HepG2 (cell line): ENCODE data around the gene WDHD1. TPM values are rescaled to one million over a fixed set of nuclear protein-coding genes. Genes with fewer than 3 reads are reported as not detected.

Source experiments
- ATF2 ChIP-seq: sonication (generic); formaldehyde crosslinking; IDR thresholded peaks from 2 replicates; pipeline ENCODE4 v1.4.0; 2020; ENCODE audit warnings: missing genetic modification reagents
- ATF7-NPFF ChIP-seq: sonication (generic); formaldehyde crosslinking; IDR thresholded peaks from 2 replicates; pipeline ENCODE4 v1.8.1; 2023; ENCODE audit warnings: mild to moderate bottlenecking, low read depth, missing genetic modification reagents, moderate library complexity
- BCL3 ChIP-seq: sonication (generic); formaldehyde crosslinking; IDR thresholded peaks from 2 replicates; pipeline ENCODE4 v1.5.1; 2020; ENCODE audit warnings: mild to moderate bottlenecking, missing genetic modification reagents, moderate library complexity
- CREM ChIP-seq, 2 experiments: sonication (generic) in 1 of 2; formaldehyde crosslinking in 1 of 2; IDR thresholded peaks; 2 replicates each; pipeline versions ENCODE4 v1.4.0 to v1.6.1; 2016 to 2020; ENCODE audit warnings: antibody characterized with exemption in 1 of 2, mild to moderate bottlenecking in 1 of 2, missing genetic modification reagents in 1 of 2
- DNMT1 ChIP-seq: sonication (generic); formaldehyde crosslinking; IDR thresholded peaks from 2 replicates; pipeline ENCODE4 v1.5.1; 2020; ENCODE audit warnings: mild to moderate bottlenecking, missing genetic modification reagents
- EP300 ChIP-seq, 3 experiments: sonication (generic) in 1 of 3; formaldehyde crosslinking in 1 of 3; IDR thresholded peaks; 2 replicates each; pipeline versions ENCODE4 v1.5.1 to v1.6.1; 2011 to 2020; ENCODE audit warnings: low read depth in 2 of 3, low read length in 2 of 3, borderline replicate concordance in 1 of 3, improper control_type of control experiment in 1 of 3, mild to moderate bottlenecking in 1 of 3, missing genetic modification reagents in 1 of 3, moderate library complexity in 1 of 3
- FOXO4 ChIP-seq: sonication (generic); formaldehyde crosslinking; conservative IDR thresholded peaks from 2 replicates; pipeline ENCODE4 v1.8.1; 2023; ENCODE audit warnings: missing genetic modification reagents
- ISL2 ChIP-seq: sonication (generic); formaldehyde crosslinking; IDR thresholded peaks from 2 replicates; pipeline ENCODE4 v1.5.0; 2020; ENCODE audit warnings: missing genetic modification reagents
- MAFK ChIP-seq, 2 experiments: IDR thresholded peaks in 1 of 2; conservative IDR thresholded peaks in 1 of 2; 2 replicates each; pipeline ENCODE4 v1.6.1; 2011; ENCODE audit warnings: improper control_type of control experiment in 2 of 2, low read length in 2 of 2
- MTERF4 ChIP-seq: sonication (generic); formaldehyde crosslinking; IDR thresholded peaks from 2 replicates; pipeline ENCODE4 v1.8.0; 2023; ENCODE audit warnings: mild to moderate bottlenecking, missing genetic modification reagents
- PREB ChIP-seq: sonication (generic); formaldehyde crosslinking; IDR thresholded peaks from 2 replicates; pipeline ENCODE4 v1.4.0; 2020; ENCODE audit warnings: missing genetic modification reagents
- RFXANK ChIP-seq: IDR thresholded peaks from 2 replicates; pipeline ENCODE4 v1.6.1; 2016
- SALL2 ChIP-seq: sonication (generic); formaldehyde crosslinking; IDR thresholded peaks from 2 replicates; pipeline ENCODE4 v1.8.1; 2023; ENCODE audit warnings: mild to moderate bottlenecking, missing genetic modification reagents, inconsistent platforms
- ZFP36L1 ChIP-seq: sonication (generic); formaldehyde crosslinking; IDR thresholded peaks from 2 replicates; pipeline ENCODE4 v1.8.0; 2022; ENCODE audit warnings: mild to moderate bottlenecking, missing genetic modification reagents, moderate library complexity
- ZFP41 ChIP-seq: sonication (generic); formaldehyde crosslinking; IDR thresholded peaks from 2 replicates; pipeline ENCODE4 v1.4.0; 2020; ENCODE audit warnings: mild to moderate bottlenecking, missing genetic modification reagents, borderline replicate concordance
- ZNF207 ChIP-seq: fragments of 450-650 bp; IDR thresholded peaks from 2 replicates; pipeline ENCODE4 v1.6.1; 2016; ENCODE audit warnings: antibody characterized with exemption, borderline replicate concordance
- ZNF274 ChIP-seq: sonication (generic); formaldehyde crosslinking; IDR thresholded peaks from 2 replicates; pipeline ENCODE4 v1.5.1; 2020; ENCODE audit warnings: mild to moderate bottlenecking, missing genetic modification reagents
- ZNF3 ChIP-seq: IDR thresholded peaks from 2 replicates; pipeline ENCODE4 v1.7.0; 2017; ENCODE audit warnings: inconsistent platforms
- ZNF343 ChIP-seq: sonication (generic); formaldehyde crosslinking; IDR thresholded peaks from 2 replicates; pipeline ENCODE4 v1.4.0; 2020; ENCODE audit warnings: mild to moderate bottlenecking, missing genetic modification reagents
- ZNF354B ChIP-seq: sonication (generic); formaldehyde crosslinking; IDR thresholded peaks from 2 replicates; pipeline ENCODE4 v1.8.0; 2022; ENCODE audit warnings: mild to moderate bottlenecking, missing genetic modification reagents
- ZNF546 ChIP-seq: sonication (generic); formaldehyde crosslinking; conservative IDR thresholded peaks from 2 replicates; pipeline ENCODE4 v1.8.1; 2023; ENCODE audit warnings: mild to moderate bottlenecking, missing genetic modification reagents
- ZNF589 ChIP-seq: sonication (generic); formaldehyde crosslinking; conservative IDR thresholded peaks from 2 replicates; pipeline ENCODE4 v1.8.0; 2022; ENCODE audit warnings: mild to moderate bottlenecking, moderate library complexity, missing genetic modification reagents
- ZNF83 ChIP-seq: sonication (generic); formaldehyde crosslinking; IDR thresholded peaks from 2 replicates; pipeline ENCODE4 v1.4.0; 2020; ENCODE audit warnings: missing genetic modification reagents, mild to moderate bottlenecking, borderline replicate concordance
- polyA plus RNA-seq, 8 experiments: library from polyadenylated mRNA; depleted of rRNA in 3 of 8; stranded (reverse) in 7 of 8; unstranded in 1 of 8; fragments of >200 nt; fragmentation: Illumina TruSeq in 4 of 8; extraction: Trizol in 4 of 8; gene quantifications; 2 replicates each; pipeline versions ENCODE4 v1.2.1 to v1.2.3, GENCODE V29; 2011 to 2016; ENCODE audit warnings: low read depth in 4 of 8, missing spikeins in 1 of 8, mixed read lengths in 1 of 8; ENCODE audit not compliant: insufficient read depth in 1 of 8
- total RNA-seq, 5 experiments: library from RNA; depleted of rRNA; stranded (reverse); fragments of >200 nt; fragmentation: Illumina TruSeq; extraction: Trizol; gene quantifications; 2 replicates each; pipeline ENCODE4 v1.2.3, GENCODE V29; 2016; ENCODE audit warnings: low read depth in 1 of 5

Gene WDHD1
- total and polyA plus RNA-seq, 2 of the 13 experiments (the other 11 are each of a cell fraction or from before 2014, with no cell fraction given), result 5.5 to 27.5 TPM

GRCh38 chr14:54944737-54945391 lies 82.0 kb downstream of the WDHD1 start (continued):
- TF ChIP-seq ATF2 (CRISPR knock-in tag), result peak; percentile 64; the same call in 1 of the 2 replicates
- peak; percentile 81; the same call in 1 of the 2 replicates for TF ChIP-seq ISL2 (CRISPR knock-in tag)
- no peak for TF ChIP-seq MAFK (conservative IDR thresholded peaks at IDR 0.05 in 1 of 2, IDR thresholded peaks at IDR 0.05 in 1 of 2; ENCODE audit: low read length in 2 of 2)
- TF ChIP-seq ZNF83, result no peak
- no peak for TF ChIP-seq ZNF343
- no peak for TF ChIP-seq SALL2
- no peak for TF ChIP-seq ZNF207
- no peak for TF ChIP-seq PREB (CRISPR knock-in tag)
- TF ChIP-seq ZNF354B, result no peak
- TF ChIP-seq DNMT1 (CRISPR knock-in tag), result no peak
- TF ChIP-seq ZFP36L1 (CRISPR knock-in tag), result peak; percentile 53; the same call in 1 of the 2 replicates
- 0 out of 2 replicates have a peak, but pooled peaks have one; percentile 41 for TF ChIP-seq FOXO4 (CRISPR knock-in tag)
- no peak for TF ChIP-seq ZNF274 (CRISPR knock-in tag)
- TF ChIP-seq ZNF546 (CRISPR knock-in tag), result no peak; the same call in 1 of the 2 replicates
- no peak for TF ChIP-seq ZNF3 (CRISPR knock-in tag)
- no peak for TF ChIP-seq MTERF4
- TF ChIP-seq ATF7-NPFF (CRISPR knock-in tag), result no peak
- TF ChIP-seq EP300 (IDR thresholded peaks at IDR 0.05; ENCODE audit: low read depth in 2 of 2, low read length in 2 of 2), result peak in 1 of 2 experiments; percentile 79; a peak in 2 of 4 replicates
- 0 out of 2 replicates have a peak, but pooled peaks have one; percentile 38 for TF ChIP-seq EP300 (CRISPR knock-in tag; IDR thresholded peaks at IDR 0.05; ENCODE audit: borderline replicate concordance)
- no peak for TF ChIP-seq ZNF589 (CRISPR knock-in tag)
- 0 out of 2 replicates have a peak, but pooled peaks have one; percentile 52 for TF ChIP-seq RFXANK (CRISPR knock-in tag)
- TF ChIP-seq CREM (IDR thresholded peaks at IDR 0.05), result peak; percentile 60; the same call in 1 of the 2 replicates
- no peak for TF ChIP-seq CREM (CRISPR knock-in tag; IDR thresholded peaks at IDR 0.05)
- no peak for TF ChIP-seq ZFP41
- no peak for TF ChIP-seq BCL3
